ENCODE results near the gene CCL4L2.
"Not testable (repeated sequence)": the region's sequence is repeated elsewhere in the genome, so short reads cannot be mapped to it uniquely, and the experiment has no call there.

CCL4L2 gene

DNA sequence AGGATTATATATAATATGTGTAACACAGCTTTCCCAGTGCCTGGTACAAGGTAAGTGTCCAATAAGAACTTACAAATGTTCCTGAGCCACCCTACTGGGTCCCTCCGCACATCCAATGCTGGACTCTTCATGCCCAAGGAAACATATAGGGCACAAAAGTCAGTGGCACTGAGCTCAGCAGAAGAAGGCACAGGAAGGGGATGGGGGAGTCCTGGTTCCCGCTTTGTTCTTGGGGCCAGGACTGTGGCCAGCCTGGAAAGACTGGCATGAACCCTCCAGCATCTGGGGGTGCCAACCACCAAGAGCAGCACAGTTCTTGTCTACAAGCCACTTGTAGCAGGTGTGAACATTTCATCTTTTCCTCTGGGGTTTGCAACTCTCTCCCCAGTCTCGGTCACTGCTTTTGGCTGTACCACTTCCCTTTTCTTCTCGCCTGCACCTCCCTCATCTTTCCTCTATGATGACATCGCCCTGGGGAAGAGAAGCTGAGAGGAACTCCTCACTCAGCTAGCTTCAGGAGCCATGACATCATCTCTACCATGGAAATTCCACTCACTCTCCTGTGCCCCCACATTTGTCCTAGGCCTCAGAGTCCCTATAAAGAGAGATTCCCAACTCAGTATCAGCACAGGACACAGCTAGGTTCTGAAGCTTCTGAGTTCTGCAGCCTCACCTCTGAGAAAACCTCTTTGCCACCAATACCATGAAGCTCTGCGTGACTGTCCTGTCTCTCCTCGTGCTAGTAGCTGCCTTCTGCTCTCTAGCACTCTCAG is at the start of gene CCL4L2:
Gene CCL4L2 (plus strand): TSS at position 625 of the 773 bp plus-strand sequence.
- DNase-seq (ENCODE audit: low spot score) = not testable (repeated sequence)

- DNase-seq (ENCODE audit: low spot score) = not testable (repeated sequence)
Measured at GRCh38 chr17:36168836-36169235, 42.0 kb upstream of the CCL4L2 start.

GRCh38 chr17:36176536-36176935 is 34.3 kb upstream of the CCL4L2 start, which contains the start of gene TBC1D3B:
TSS of gene TBC1D3B (minus strand) at chr17:36176636. CDS start at chr17:36175050, 1,586 bp downstream.
- DNase-seq (ENCODE audit: low spot score) = not testable (repeated sequence)

DNA sequence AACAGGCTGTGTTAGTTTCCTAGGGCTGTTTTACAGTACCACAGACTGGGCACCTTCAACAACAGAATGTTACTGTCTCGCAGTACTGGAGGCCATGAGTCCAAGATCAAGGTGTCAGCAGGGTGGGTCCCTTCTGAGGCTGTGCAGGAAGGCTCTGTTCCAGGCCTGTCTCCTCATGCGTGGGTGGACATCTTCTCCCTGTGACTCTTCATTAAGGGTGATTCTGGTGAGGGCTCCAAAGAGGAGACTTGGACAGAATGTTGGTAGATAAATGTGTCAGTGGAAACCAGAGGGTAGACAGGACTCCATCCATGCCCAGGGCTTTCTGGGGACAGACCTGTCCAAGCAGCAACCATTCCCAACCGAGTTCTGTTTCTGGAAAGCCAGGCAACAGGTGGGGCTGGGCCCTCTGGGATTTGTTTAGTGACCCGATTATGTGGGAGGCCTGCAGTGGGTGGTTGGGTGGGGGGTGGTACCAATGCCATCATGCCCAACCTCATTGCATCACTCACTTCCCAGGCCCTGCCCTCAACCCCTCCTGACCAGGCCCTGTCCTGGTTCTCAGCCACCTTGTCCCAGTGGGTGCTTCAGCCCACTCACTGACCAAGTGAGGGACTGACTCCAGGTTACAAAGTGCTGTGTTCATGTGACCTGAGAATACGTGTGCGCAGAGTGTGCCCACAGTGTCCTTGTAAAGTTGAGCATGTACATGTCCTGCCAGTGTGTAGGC is 29.3 kb upstream of the CCL4L2 start:
- not testable (repeated sequence) for DNase-seq (ENCODE audit: low spot score)

- no peak for DNase-seq (ENCODE audit: low spot score)
Measured at GRCh38 chr17:36182176-36183000, 28.5 kb upstream of the CCL4L2 start.

DNA sequence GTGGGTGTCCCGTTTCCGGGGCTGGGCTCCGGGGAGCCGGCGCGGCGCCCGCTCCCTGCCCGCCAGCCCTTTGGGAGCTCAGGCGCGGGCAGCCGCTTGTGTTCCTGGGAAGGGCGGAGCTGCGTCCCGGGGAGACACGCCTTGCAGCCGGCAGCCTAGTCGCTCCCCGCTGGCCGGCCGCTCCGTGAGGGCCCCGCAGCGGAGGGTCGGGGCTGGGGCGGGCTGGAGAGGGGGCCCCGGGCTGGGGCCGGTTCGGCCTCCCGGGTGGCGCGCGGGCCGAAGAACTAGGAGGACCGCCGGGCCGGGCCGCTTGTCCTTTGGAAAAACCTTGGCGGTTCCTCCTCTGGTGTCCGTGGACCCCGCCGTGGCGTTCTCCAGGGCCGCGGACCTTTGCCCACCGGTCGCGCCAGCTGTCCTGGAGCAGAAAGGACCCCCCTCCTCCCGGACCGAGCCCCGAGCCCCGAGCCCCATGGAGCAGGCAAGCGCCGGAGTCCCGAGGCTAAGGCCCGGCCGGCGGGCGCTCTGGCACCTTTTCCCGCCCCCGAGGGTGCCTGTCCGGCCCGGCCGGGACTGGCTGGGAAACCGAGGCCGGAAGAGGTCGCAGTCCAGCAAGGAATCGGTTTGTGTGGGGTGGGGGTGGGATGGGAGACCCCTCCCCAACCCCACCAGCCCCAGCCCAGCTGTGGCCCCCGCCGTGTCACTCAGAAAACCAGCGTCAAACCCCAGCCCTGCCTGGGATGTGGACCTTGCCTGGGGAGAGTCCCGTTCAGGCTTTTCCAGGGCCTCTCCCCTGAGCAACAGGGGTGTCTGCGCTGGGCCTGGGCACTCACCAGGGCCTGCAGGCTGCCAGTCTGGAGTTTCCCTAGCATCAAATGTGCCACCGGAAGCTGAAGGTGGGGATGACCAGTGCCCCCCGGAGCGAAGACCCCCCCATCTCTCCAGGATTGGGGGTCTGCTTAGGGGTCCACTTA is 27.6 kb upstream of the CCL4L2 start:
- no peak for DNase-seq (ENCODE audit: low spot score)

- no peak for DNase-seq (ENCODE audit: low spot score)
Measured at GRCh38 chr17:36184023-36184765, 26.7 kb upstream of the CCL4L2 start.

GRCh38 chr17:36185416-36185815 is 25.4 kb upstream of the CCL4L2 start:
- DNase-seq (ENCODE audit: low spot score) = no peak

GRCh38 chr17:36186810-36187763 is 23.8 kb upstream of the CCL4L2 start:
- not testable (repeated sequence) for DNase-seq (ENCODE audit: low spot score)

- DNase-seq (ENCODE audit: low spot score) = not testable (repeated sequence)
Measured at GRCh38 chr17:36187943-36188665, 22.8 kb upstream of the CCL4L2 start.

DNA sequence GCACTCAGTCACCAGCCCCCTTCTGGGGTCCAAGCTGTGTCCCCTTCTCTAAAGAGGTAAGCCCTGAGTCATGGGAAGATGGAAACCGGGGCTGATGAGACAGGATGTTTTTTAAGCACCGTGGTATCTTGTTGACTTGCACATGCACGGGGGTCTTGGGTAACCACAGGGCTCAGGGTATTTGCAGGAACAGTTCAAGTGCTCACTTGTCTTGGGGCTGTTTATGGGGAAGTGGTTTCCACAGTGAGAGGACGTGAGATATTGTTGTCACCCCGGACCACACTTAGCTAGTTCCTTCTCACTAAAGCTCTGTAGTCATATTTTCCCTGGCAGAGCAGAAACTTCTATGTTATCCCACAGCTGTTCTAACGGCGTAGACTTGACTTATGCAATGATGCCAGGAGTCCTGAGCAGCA is 22.0 kb upstream of the CCL4L2 start:
- DNase-seq (ENCODE audit: low spot score) = peak; percentile 69

- not testable (repeated sequence) for DNase-seq (ENCODE audit: low spot score)
Measured at GRCh38 chr17:36189993-36190392, 20.9 kb upstream of the CCL4L2 start.

GRCh38 chr17:36190549-36191330 is 20.1 kb upstream of the CCL4L2 start:
- not testable (repeated sequence) for DNase-seq (ENCODE audit: low spot score)

DNA sequence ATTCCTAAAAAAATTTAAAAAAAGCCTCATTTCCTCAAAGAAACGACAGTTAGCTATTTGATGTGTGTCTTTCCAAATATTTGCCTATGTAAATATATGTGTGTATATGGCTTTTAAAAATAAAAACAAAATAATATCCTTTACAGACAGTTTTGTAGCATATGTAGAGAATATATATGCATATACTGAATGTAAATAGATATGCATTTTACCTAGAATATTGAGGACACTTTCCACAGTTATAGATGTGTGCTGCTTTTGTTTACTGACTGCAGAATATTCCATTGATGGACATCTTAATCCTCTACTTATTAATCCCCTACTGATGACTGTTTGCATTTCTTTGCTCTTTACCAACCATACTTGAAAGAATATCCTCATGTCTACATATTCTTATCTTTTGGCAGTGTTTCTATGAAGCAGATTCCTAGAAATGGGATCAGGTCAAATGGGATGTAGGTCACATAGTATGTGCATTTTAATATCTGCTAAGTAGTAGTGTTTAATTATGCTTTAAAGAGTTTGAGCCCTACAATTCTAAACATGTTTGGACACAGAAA is 17.6 kb upstream of the CCL4L2 start:
- DNase-seq (ENCODE audit: low spot score) = no peak

DNA sequence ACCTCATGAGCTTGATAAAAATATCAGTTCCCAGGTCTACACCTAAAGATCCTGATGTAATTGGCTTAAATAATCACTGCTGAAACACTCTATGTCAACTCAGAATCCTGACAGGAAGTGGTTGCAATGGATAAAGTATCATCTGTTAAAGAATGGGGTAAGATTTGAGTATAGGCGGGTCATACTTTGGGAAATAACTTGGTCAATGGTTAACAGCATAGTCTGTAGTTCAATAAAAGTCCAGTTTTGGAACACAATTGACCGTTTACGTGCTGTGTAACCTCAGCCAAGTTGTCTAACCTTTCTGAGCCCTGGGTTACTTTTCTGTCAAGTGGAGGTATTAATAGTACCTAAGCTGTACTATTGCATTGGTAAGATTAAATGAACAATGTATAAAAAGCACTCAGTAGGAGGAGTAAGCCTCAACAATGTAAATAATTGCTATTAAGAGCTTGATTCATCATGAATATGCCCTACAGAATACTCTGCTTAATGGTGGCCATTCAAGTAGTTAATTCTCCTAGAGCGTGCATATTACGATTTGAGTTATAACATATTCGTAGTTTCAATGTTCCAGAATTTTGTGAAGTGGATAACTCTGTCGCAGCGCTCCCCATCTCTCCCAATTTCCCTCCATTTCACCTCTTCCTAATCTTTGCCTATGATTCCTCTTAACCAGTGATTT is 16.6 kb upstream of the CCL4L2 start:
- DNase-seq (ENCODE audit: low spot score) = not testable (repeated sequence)

- DNase-seq (ENCODE audit: low spot score) = not testable (repeated sequence)
Measured at GRCh38 chr17:36194832-36195433, 15.9 kb upstream of the CCL4L2 start.
